ENCODE data around the gene DENND10. TPM values are rescaled to one million over a fixed set of nuclear protein-coding genes. Genes with fewer than 3 reads are reported as not detected.

The DENND10 gene
- total and polyA plus RNA-seq, 7 donors, result 6.6 to 27.9 (median 19.1) TPM

GRCh38 chr10:119073584-119073983 lies 30.3 kb upstream of the DENND10 start:
- WGBS, 3 donors, result 38 to 68% (median 50%) methylated on average over 6 of the region's 6 CpGs
- no peak for TF ChIP-seq CTCF (IDR thresholded peaks at IDR 0.05)
- peak overlapping the region; percentile 27 for H3K4me3 ChIP-seq
- peak overlapping the region; percentile 46 for H3K27ac ChIP-seq
- H3K4me1 ChIP-seq, result peaks cover 31% of the 10 kb centered on the region
- H3K27me3 ChIP-seq (ENCODE audit: insufficient read depth in 3 of 3, low read length in 2 of 3), result no peaks in the 10 kb centered on the region
- DNase-seq (no peak), ATAC-seq (peak in 2 of 4 donors; percentile 48 to 66)
- intact Hi-C loops (cut with DNase I), result no loop called here
- H3K36me3 ChIP-seq (ENCODE audit: insufficient read depth in 1 of 2, low read depth in 1 of 2), result peaks cover 5 to 58% of the 10 kb centered on the region in 2 donors
- H3K9me3 ChIP-seq, result no peaks in the 10 kb centered on the region

GRCh38 chr10:119078422-119079179 lies 25.3 kb upstream of the DENND10 start:
- no peaks in the 10 kb centered on the region for H3K27me3 ChIP-seq (ENCODE audit: insufficient read depth in 3 of 3, low read length in 2 of 3)
- TF ChIP-seq CTCF (IDR thresholded peaks at IDR 0.05), result no peak
- no peak for ATAC-seq
- peak overlapping the region; percentile 82 for H3K4me3 ChIP-seq
- 26 to 41% (median 32%) methylated on average over 10 of the region's 10 CpGs for WGBS, 3 donors
- peak overlapping the region; percentile 94 for H3K27ac ChIP-seq
- no peaks in the 10 kb centered on the region for H3K9me3 ChIP-seq
- DNase-seq, result no peak
- peaks cover 0 to 8% of the 10 kb centered on the region in 2 donors for H3K36me3 ChIP-seq (ENCODE audit: insufficient read depth in 1 of 2, low read depth in 1 of 2)
- intact Hi-C loops (cut with DNase I), result loop anchor here (5.0 kb wide), 2 partner anchors 46 to 84 kb away; no protein-coding TSS in a partner anchor
- peaks cover 33% of the 10 kb centered on the region for H3K4me1 ChIP-seq

GRCh38 chr10:119079599-119080520 lies 24.1 kb upstream of the DENND10 start:
- Histone ChIP-seq H3K27ac (peak overlapping the region; percentile 94), H3K4me3 (peak overlapping the region; percentile 82), H3K9me3 (no peaks in the 10 kb centered on the region), H3K4me1 (peaks cover 26% of the 10 kb centered on the region), H3K36me3 (ENCODE audit: insufficient read depth in 1 of 2, low read depth in 1 of 2) (peaks cover 0 to 4% of the 10 kb centered on the region in 2 donors), H3K27me3 (ENCODE audit: insufficient read depth in 3 of 3, low read length in 2 of 3) (no peaks in the 10 kb centered on the region)
- TF ChIP-seq CTCF (IDR thresholded peaks at IDR 0.05), result no peak
- 1% methylated on average over 32 to 48 of the region's 48 CpGs for WGBS, 3 donors
- peak; percentile 74 to 84 (median 78) for ATAC-seq
- intact Hi-C loops (cut with DNase I), result loop anchor here (5.0 kb wide), 3 partner anchors 42 to 82 kb away; no protein-coding TSS in a partner anchor
- peak; percentile 76 to 86 for DNase-seq

GRCh38 chr10:119080521-119081259 lies 23.2 kb upstream of the DENND10 start, which contains the start of gene EIF3A:
EIF3A (minus strand) TSS chr10:119080817; CDS start chr10:119080676, 141 bp downstream.
- Histone ChIP-seq H3K4me3 (peak within 1 kb of the TSS; percentile 82), H3K9me3 (no peaks in the 10 kb centered on the region), H3K4me1 (peaks cover 26% of the 10 kb centered on the region), H3K36me3 (ENCODE audit: insufficient read depth in 1 of 2, low read depth in 1 of 2) (peaks cover 0 to 4% of the 10 kb centered on the region in 2 donors), H3K27me3 (ENCODE audit: insufficient read depth in 3 of 3, low read length in 2 of 3) (no peaks in the 10 kb centered on the region), H3K27ac (peak within 1 kb of the TSS; percentile 94)
- peak; percentile 92 to 97 for DNase-seq
- peak; percentile 96 to 97 (median 96) for ATAC-seq
- intact Hi-C loops (cut with DNase I), result loop anchor here in 1 of 2 donors (5.0 kb wide), 1 partner anchor 42 kb away; no protein-coding TSS in a partner anchor
- TF ChIP-seq CTCF (IDR thresholded peaks at IDR 0.05), result no peak
- WGBS, 3 donors, result 0 to 1% (median 0%) methylated on average over 55 to 74 of the region's 74 CpGs

Data from psoas muscle (tissue), 8 donors.